Fibroblast of skin of left biceps (primary cell): ENCODE results near the gene LRRC47.
"Not testable (repeated sequence)": the region's sequence is repeated elsewhere in the genome, so short reads cannot be mapped to it uniquely, and the experiment has no call there.

Source experiments
- DNase-seq, 2 experiments: peaks; one replicate each; pipeline ENCODE4 v3.0.0-alpha.2; 2013; ENCODE audit warnings: low read depth in 2 of 2

The LRRC47 gene

DNA sequence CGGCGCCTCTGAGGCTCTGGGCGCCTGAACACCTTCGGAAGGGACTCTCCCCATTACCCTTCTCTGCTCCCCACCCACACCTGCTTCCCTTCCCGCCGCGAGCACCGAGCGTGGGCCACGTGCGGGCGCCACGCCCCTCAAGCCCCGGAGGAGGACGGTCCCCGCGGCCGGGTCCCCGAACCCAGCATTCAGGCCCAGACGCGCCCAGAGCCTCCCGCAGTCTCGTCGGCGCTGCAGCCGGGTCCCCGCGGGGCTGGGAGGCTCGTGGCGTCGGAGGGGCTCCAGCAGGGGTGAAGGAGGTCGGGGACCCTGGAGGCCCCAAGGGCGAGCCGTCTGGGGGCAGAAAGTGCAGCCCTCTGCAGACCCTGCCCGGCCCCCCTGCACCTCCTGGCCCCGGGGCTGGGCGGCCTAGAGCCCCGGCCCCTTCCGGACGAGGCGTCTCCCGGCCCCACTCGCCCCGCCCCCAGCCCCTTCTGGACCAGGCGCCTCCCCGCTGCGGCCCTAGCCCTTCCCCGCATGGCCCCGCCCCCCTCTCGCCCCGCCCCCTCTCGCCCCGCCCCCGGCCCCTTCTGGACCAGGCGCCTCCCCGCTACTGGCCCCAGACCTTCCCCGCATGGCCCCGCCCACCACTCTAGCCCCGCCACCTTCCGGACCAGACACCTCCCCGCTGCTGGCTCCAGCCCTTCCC, 24.1 kb downstream of the LRRC47 start:
- peak; percentile 35 to 50 for DNase-seq

DNA sequence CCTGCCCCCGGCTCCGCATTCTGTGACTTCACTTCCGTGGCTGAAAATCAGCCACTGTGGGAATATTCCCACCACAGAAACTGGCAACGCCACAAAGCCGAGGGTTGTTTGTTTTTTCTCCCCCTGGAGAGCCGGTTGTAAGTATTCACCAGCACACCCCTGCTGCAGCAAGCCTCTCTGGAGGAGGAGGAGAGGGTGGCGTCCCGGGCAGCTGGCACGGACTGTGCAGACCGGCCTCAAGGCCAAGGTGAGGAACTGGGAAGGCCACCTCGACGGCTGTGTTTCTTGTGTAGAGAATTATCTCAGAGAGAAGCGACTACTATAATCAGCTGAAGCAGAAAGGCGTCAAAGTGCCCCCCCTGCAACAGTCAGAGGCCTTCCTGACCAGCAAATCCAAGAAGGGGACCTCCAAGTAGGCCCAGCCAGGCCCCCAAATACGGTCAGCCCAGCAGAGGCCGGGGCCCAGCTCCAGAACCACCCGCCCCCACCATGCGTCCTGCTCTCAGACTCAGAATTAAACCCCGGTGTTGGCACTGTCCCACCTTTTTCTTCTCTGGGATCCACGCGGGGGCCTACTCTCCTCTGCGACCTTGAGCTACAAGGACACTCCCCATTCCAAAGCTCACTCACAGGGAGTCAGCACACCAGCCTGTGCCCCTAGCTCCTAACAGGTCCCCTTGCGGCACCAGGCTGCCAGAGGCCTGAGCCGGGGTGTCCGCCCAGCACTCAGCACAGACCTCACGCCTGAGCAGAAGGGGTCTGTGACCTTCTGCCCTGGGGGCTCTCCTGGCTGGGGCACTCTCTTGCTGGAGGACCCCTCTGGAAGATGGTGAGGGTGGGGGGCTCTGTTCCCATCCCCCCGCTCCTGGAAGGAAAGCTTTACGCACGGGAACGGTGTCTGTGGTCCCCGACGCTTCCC, 24.9 kb downstream of the LRRC47 start:
- no peak for DNase-seq

DNA sequence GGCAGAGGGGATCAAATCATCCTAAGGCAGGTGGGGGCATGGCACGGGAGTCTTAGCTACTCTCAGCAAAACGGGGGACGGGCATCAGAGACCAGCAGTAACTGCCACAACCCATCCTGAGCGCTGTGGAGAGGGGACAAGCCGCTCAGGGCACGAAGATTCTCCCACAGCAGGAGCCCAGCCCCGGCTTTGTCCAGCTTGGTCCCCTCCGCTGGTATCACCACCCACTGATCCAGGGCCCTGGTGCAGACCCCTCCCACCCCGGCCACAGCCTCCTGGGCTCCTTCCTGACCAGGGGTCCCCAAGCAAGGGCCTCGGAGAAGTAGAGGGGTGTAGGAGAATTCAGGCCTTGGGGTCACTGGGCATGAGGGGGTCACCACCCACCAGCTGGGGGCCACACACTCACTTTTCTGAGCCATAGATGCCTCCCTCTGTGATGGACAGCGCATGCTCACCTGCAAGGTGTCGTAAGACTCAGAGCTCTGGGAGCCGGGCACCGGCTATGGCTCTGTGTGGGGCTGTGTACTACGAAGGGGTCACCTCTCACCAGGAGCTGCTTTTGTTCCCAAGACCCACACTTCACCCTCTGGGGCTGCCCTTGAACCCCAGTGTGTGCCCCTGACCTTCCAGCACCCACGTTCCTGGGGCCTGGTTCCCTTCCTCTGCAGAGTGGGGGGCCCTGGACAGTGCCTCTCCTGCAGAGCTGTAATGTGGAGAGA, 26.1 kb downstream of the LRRC47 start:
- no peak for DNase-seq

DNA sequence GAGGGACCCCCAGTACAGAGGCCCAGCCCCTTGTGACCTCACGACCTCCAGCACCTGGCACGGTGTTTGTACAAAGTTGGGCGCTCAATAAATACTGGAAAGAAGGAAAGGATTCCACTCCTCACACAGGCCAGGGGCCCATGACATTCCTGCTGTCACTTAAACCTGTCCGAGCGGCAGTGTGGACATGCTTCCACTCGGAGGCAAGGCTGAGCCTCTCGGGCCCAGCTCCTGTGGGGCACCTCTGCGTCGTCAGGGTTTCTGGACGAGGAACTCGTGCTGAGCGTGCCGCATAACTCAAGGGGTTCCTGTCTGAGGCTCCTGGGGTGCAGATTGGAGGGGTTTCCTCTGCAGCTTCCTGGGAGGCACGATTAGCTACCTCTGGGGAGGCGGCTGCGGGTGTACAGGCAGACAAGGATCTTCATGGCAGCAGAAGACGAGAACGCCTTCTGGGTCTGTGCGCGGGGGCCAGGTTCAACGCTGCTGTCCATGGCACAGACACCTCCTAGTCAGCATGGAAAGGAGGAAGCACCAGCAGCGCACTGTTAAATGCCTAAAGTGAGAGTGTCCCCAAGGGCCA, 27.4 kb downstream of the LRRC47 start:
- no peak for DNase-seq

DNA sequence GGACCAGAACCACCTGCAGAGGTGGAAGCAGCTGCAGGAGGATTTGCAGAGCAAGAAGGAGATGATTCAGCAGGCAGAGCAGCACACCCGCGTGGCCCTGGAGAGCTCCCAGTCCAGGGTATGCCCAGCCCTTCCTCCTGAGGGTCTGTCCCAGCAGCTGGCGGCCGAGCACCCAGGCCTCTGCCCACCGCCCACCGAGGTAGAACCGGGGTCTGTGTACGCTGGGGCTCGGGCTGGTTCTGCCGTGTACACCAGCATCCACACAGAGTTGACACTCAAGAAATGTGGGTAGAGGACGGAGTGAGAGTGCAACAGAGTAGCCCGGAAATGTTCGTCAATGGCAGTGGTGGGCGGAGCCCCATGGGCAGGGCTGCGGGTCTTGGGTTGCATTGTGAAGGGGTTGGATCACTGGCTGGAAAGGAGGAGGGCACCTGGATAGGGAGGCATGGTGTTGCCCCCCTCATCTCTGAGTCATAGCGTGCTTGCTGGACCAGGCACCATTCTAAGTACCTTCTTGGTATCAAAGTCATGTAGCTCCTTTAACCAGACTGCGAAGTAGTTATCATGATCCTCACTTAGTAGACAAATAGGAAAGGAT, 28.9 kb downstream of the LRRC47 start:
- DNase-seq, result no peak

DNA sequence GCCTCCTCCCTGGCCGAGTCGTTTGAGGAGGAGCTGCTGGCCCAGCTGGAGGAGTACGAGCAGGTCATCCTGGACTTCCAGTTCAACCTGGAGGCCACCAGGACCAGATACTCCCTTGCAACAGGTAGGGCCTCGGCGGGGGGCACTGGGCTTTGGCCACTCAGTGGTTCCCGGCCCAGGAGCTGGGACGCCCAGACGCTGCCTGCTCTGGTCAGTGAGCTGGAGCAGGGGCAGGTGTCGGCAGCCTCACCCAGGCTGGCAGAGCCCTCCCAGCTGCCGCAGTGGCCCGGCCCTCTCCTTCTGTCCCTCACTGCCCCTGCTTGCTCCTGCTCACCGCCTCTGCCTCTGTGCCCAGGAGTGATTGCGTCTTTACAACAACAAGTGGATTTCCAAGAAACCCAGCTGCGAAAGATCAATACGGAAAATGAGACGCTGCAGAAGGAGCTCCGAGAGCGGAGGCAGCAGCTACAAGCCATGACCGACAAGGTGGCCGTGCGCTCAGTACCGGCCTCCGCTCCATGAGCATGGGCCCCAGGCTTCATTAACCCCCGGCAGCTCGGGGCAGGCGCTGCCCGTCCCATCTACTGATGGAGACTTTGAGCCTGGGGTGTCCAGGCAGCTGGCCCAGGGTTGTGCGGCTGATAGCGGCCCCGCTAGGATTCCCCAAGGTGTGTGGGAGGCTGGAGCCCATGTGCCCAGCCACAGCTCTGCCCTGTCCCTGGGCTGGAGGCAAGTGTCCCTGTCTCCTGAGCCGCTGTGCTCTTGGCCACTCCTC, 32.8 kb downstream of the LRRC47 start:
- DNase-seq, result no peak

DNA sequence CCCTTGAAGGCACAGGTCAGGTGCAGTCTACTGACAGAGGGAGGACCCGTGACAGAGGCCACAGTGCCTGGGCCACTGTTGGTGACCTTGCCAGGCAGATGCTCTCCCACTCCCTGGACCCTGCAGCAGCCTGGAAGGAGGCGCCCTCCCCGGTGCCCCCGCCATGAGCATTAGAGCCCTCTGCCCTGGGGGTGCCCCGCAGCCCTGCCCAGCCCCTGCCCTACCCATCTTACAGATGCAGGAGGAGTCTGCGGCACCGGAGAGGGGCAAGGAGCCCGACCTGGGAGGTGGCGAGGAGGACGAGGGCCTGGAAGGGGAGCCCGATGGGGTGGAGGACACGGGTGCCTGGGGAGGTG, 33.4 kb downstream of the LRRC47 start:
- no peak for DNase-seq

DNA sequence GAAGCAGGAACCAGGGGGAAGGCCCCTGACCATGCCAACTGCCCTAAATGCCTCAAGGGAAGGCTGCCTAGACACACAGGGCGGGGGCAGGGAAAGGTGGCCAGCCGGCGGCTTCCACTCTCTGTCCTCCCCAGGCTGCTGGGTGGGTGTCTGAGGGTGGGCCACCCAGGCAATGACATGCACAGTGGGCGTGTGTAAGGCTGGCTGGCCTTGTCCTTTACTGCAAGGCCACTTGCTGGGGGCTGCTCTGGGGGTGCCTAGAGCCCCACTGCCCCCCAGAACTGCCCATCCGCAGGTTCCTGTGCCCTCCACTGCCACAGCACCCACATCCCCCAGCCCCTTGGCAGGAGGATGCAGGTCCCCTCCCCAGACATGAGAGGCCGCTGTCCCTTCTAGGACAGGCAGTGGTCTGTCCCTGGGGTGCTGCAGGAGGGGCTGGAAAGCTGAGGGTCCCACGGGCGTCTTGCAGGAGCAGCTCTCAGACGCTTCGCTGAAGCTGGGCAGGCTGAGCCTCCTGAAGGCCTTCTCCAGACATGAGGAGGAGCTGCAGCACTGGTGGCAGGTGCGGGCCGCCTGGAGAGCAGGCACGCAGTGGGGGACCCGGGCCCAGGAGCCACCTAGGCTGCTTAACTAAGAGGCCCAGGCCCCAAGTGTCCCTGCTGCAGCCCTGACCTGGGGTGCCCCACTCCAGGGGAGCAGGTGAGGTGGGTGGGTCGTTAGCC, 34.0 kb downstream of the LRRC47 start:
- no peak for DNase-seq

DNA sequence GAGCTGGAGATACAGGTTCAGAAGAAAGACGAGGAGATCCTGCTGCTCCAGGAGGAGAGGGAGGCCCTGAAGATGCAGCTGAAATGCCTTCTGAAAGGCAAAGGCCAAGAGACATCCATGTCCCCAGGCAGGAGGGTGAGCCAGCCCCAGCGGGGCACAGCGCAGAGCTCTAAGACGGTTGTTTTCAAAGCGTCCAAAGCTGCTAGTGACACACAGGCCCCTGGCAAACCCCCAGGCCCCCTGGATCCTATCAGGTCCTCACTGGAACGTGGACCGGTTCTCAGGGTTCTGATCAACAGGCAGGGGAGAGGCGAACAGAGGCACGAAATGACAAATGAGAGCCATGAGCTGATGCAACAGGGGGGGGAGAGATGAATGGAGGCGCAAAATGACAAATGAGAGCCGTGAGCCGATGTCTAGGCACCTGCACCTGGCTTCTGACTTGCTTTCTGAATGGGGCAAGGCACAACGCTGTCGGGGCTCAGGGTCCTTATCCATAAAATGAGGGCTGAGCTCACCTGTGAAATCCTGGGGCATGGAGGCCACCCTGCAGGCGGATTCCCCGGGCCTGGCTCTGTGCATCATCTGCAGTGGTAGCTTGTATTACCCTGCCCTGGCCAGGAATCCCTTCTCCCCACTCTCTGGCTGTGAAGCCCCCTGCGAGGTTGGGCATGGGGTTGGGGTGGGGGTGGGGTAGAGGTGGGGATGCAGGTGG, 34.8 kb downstream of the LRRC47 start:
- no peak for DNase-seq

DNA sequence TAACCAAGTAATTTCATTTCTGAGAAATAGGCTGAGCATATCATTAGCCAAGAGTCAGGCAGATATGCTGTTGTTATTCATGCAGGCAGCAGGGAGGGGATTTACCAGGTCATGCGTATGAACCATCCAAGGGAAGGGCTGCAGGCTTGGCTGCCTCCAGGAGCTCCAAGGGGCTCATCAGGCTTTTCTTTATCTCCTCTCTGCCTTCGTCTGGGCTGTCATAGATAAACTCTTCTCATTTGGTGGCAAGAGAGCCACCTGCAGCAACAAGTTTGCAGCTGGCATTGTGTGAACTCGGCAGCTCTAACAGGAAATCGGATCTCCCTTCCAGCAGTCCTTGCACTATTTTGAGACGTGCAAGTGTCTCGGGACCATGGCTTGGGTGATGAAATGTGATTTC, 36.5 kb downstream of the LRRC47 start:
- no peak for DNase-seq

DNA sequence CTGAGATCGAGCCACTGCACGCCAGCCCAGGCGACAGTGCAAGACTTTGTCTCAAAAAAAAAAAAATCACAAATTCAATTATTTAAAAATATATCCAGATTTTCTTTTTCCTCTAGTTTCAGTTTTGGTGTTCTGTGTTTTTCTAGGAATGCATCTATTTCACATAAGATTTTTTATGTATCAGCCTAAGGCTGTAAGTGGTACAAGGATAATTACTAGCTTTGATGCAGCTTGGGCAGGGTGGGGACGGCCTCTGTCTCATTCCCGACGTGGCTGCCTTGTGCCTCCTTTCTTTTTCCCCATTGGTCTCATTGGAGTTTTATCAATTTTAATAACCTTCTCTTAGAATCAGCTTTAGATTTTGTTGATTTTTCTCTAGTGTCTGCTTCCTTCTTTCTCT, 37.1 kb downstream of the LRRC47 start:
- DNase-seq, result no peak

DNA sequence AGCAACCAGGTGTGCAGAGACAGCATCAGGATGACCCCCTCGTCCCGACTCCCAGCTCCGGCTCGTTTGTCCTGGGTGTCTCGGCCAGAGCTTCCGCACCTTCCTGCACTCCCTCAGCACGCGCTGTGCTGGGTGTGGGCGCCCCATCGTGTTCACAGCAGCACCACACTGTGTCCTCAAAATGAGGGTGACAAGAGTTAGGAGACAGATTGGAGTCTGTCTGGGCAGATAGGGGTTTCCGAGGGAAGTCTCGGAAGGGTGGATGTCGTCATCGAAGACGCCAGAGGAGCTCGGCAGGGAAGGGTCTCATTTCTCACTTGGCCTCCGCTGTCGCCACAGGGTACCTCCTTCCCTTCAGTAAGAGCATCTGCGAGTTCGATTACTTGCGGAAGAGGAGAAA, 39.9 kb downstream of the LRRC47 start:
- DNase-seq, result no peak

DNA sequence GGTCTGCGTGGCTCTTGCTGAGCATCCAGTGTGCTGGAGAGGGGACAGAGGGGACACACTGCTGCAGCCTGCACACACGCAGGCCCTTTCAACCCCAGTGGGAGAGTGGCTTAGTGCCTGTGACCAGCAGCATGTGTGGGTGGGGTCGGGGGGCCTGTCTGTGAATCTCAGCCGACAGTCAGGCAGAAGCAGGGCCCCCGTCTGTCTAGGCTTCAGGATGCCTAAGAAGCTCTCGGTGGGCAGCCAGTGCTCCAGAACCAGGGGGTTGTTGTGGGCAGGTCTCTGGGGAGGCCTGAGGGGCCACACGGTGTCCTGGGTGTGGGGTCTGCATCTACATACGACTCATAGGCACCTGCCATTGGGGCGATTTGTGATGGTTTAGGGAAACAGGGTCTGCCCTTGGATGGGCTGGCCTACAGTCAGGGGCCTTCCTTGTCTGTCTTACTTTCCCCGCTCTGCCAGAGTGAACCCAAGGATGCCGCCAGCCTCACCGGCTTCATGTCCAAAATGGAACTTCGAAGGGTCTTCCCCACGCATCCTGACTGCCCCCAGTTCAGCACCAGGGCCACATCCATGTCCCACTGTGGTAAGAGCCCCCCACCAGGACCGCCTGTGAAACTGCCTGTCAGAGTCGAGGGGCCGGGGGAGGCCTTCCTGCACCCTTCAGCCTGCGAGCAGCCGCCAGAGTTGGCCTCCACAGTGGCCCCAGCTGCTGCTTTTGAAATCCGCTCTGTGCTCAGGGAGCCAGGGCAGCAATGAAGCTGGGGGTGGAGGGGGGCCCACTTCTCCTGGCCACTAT, 42.4 kb downstream of the LRRC47 start:
- no peak for DNase-seq

DNA sequence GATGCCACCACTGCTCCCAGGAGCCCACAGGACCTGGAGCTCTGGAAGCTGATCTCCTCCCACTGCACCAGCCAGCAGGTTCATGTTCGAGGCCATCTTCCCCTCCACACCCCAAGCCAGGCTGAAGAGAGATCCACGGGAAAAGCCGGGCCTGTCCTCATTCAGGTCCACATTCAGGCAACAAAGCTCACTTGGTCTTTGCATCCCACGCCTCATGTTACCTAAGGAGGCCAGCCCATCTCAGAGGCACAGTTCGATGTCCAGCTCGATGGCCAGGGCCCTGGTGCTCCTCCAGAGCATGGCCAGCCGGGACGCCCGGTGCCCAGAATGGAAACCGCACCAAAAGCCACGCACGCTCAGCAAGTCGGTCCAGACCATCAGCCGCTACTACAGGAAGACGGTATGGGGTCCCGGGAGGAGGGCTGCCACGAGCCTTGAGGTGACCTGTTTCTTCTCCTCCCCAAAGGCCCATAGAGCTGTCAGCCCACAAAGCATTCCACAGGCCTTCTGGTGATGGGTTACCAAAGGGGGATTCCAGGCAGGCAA, 43.8 kb downstream of the LRRC47 start, which contains the start of gene CCDC27:
CCDC27 (plus strand) TSS at position 51 of the 546 bp plus-strand sequence; CDS start at position 83, 32 bp downstream.
- DNase-seq, result no peak

DNA sequence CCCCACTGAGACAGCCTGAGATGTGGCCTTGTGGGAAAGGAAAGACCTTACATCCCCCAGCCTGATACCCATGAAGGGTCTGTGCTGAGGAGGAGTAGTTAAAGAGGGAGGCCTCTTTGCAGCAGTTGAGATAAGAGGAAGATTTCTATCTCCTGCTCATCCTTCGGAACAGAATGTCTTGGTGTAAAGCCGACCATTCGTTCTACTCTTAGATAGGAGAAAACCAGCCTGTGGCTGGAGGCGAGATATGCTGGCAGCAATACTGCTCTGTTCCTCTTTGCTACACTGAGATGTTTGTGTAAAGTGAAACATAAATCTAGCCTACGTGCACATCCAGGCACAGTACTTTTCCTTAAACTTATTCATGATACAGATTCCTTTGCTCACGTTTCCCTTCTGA, 45.6 kb downstream of the LRRC47 start:
- DNase-seq, result no peak

DNA sequence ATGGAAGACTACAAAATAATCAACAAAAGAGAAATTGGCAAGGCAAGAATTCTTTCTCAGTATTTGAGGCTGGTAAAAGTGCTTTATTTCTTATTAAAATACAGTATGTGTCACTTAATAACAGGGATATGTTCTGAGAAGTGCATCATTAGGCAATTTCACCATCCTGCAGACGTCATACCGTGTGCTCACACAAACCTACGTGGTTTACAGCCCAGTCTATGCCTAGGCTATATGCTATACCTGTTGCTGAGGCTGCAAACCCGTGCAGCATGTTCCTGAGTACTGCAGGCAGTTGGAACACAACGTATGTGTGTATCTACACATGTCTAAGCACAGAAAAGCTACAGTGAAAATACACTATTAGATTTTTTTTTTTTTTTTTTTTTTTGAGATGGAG, 46.8 kb downstream of the LRRC47 start:
- DNase-seq, result no peak

DNA sequence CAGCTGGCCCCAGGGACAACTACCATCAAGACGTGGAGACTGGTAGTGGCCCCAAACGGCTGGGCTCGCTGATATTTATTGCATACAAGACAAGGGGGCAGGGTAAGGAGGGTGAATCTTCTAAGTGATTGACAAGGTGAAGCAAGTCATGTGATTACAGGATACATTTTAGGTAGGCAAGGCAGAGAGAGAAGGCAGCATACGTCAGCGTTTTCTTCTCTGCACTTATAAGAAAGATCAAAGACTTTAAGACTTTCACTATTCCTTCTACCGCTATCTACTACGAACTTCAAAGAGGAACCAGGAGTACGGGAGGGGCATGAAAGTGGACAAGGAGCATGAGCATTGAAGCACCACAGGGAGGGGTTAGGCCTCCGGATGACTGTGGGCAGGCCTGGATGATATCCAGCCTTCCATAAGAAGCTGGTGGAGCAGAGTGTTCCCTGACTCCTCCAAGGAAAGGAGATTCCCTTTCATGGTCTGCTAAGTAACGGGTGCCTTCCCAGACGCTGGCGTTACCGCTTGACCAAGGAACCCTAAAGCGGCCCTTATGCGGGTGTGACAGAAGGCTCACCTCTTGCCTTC, 47.9 kb downstream of the LRRC47 start:
- DNase-seq, result not testable (repeated sequence)

DNA sequence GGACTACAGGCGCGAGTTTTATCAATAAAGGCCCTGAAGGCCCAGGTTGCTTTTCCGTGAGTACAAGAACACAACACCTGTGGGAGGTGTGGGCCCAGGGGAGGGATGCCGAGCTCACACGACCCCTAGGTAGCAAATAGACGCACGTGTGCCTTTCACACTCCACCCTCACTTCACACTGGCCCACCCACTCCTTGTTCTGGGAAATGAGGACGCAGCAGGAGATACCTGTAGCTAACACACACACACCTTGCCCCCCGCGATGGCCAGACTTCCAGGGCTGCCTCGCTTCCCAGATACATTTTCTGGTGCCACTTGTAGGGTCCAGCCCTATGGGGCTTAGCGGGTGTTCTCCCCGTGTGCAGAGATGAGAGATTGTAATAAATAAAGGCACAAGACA, 48.4 kb downstream of the LRRC47 start:
- DNase-seq, result no peak
